Transverse colon (tissue), 4 donors: ENCODE data around the gene PLEKHH2. TPM values are rescaled to one million over a fixed set of nuclear protein-coding genes. Genes with fewer than 3 reads are reported as not detected.
A peak's percentile ranks its signal among the peaks of the same experiment; 100 is the strongest.

ENCODE experiments used
- DNase-seq: peaks from one replicate; pipeline ENCODE4 v3.0.0-alpha.2; 2019
- H3K27ac ChIP-seq, 4 donors: fragments of 200-600 bp; sonication (generic); 2 replicates each; pipeline ENCODE4 v1.5.1; 2016 to 2018; ENCODE audit warnings: inconsistent platforms in 4 of 4
- H3K27me3 ChIP-seq: fragments of 200-600 bp; sonication (generic); 2 replicates; pipeline ENCODE4 v1.5.1; 2017; ENCODE audit warnings: inconsistent platforms
- H3K36me3 ChIP-seq, 4 donors: fragments of 200-600 bp; sonication (generic); 2 replicates each; pipeline ENCODE4 v1.5.1; 2017 to 2019; ENCODE audit warnings: inconsistent platforms in 4 of 4
- H3K4me1 ChIP-seq, 4 donors: fragments of 200-600 bp; sonication (generic); 2 replicates each; pipeline ENCODE4 v1.5.1; 2017 to 2020; ENCODE audit warnings: inconsistent platforms in 4 of 4
- H3K4me3 ChIP-seq, 4 donors: fragments of 200-600 bp; sonication (generic); 1 replicate in 1 of 4; 2 replicates in 3 of 4; pipeline versions ENCODE4 v1.5.1 to v1.6.1; 2017 to 2019; ENCODE audit warnings: inconsistent platforms in 4 of 4
- H3K9me3 ChIP-seq, 2 donors: fragments of 200-600 bp; sonication (generic); 2 replicates each; pipeline ENCODE4 v1.5.1; 2017 to 2019; ENCODE audit warnings: inconsistent platforms in 2 of 2
- EP300 ChIP-seq: sonication (generic); formaldehyde crosslinking; IDR thresholded peaks from one replicate; pipeline ENCODE4 v1.6.1; 2017; ENCODE audit warnings: antibody characterized with exemption, low read depth
- POLR2A ChIP-seq: fragments of 450-650 bp; IDR thresholded peaks from one replicate; pipeline ENCODE4 v1.6.1; 2016; ENCODE audit warnings: antibody characterized with exemption, mild to moderate bottlenecking, moderate library complexity
- POLR2AphosphoS5 ChIP-seq, 3 donors: sonication (generic); formaldehyde crosslinking; IDR thresholded peaks; one replicate each; pipeline ENCODE4 v1.6.1; 2016; ENCODE audit warnings: antibody characterized with exemption in 3 of 3
- WGBS, 2 donors: methylation state at CpG; one replicate each; pipeline ENCODE4 v1.1.5; 2018; ENCODE audit warnings: low coverage in 1 of 2; 5-methylcytosine and 5-hydroxymethylcytosine counted together
- in situ Hi-C, 4 donors: fragments of 200-750 bp; cut with MboI; loops; one replicate each; pipeline versions ENCODE4 v1.15.0 to v1.15.1; 2017; ENCODE audit warnings: low sequenced_read_pairs in 3 of 4, low pct_ligation_motif_present in 1 of 4, low pct_unique_long_range_greater_than_20kb in 1 of 4
- intact Hi-C: fragments of 100-400 bp; cut with DNase I; formaldehyde crosslinking; loops from one replicate; pipeline ENCODE4 v1.15.1; 2023; ENCODE audit warnings: low total_unique reads
- total RNA-seq, 4 donors: library from RNA; depleted of rRNA; stranded (reverse); fragments of >200 nt; gene quantifications; one replicate each; pipeline ENCODE4 v1.1.0, GENCODE V29; 2016
- TF ChIP-seq, protein P1 (sequence below), 5 experiments: fragments of 200-600 bp in 3 of 5; fragments of 450-650 bp in 2 of 5; sonication (generic) in 3 of 5; IDR thresholded peaks; 1 replicate in 2 of 5; 2 replicates in 3 of 5; pipeline ENCODE4 v1.5.1; 2016 to 2017; ENCODE audit warnings: antibody characterized with exemption in 5 of 5, inconsistent platforms in 3 of 5, mild to moderate bottlenecking in 2 of 5, moderate library complexity in 1 of 5

PLEKHH2 gene
- total RNA-seq, 4 donors from 2014 or later: 7.2 to 32.4 (median 12.3) TPM

DNA sequence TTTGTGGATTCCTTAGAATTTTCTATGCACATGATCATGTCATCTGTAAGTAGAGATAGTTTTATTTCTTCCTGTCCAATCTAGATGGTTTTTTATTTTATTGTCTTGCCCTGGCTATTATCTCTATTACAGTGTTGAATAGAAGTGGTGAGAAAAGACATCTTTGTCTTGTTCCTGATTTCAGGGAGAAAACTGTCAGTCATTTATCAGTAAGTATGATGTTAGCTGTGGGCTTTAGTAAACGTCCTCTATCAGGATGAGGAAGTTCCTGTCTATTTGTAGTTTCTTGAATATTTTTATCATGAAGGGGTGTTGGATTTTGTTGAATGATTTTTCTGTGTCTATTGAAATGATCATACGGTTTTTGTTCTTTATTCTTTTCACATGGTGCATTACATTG is 5.3 kb downstream of the PLEKHH2 start:
- H3K4me1 ChIP-seq: peaks cover 0 to 9% (median 2%) of the 10 kb centered on the region in 4 donors
- DNase-seq: no peak
- no peak for TF ChIP-seq EP300
- TF ChIP-seq, protein P1, sequence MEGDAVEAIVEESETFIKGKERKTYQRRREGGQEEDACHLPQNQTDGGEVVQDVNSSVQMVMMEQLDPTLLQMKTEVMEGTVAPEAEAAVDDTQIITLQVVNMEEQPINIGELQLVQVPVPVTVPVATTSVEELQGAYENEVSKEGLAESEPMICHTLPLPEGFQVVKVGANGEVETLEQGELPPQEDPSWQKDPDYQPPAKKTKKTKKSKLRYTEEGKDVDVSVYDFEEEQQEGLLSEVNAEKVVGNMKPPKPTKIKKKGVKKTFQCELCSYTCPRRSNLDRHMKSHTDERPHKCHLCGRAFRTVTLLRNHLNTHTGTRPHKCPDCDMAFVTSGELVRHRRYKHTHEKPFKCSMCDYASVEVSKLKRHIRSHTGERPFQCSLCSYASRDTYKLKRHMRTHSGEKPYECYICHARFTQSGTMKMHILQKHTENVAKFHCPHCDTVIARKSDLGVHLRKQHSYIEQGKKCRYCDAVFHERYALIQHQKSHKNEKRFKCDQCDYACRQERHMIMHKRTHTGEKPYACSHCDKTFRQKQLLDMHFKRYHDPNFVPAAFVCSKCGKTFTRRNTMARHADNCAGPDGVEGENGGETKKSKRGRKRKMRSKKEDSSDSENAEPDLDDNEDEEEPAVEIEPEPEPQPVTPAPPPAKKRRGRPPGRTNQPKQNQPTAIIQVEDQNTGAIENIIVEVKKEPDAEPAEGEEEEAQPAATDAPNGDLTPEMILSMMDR (IDR thresholded peaks at IDR 0.05): no peak
- TF ChIP-seq POLR2AphosphoS5 (IDR thresholded peaks at IDR 0.05): no peak
- 42 to 44% methylated on average over 2 of the region's 2 CpGs for WGBS, 2 donors
- intact Hi-C loops: no loop called here
- no peak overlapping the region for H3K4me3 ChIP-seq
- H3K27me3 ChIP-seq: peaks cover 6% of the 10 kb centered on the region
- no peaks in the 10 kb centered on the region for H3K9me3 ChIP-seq
- no peak overlapping the region for H3K27ac ChIP-seq
- no peaks in the 10 kb centered on the region for H3K36me3 ChIP-seq
- in situ Hi-C loops: no loop called here

DNA sequence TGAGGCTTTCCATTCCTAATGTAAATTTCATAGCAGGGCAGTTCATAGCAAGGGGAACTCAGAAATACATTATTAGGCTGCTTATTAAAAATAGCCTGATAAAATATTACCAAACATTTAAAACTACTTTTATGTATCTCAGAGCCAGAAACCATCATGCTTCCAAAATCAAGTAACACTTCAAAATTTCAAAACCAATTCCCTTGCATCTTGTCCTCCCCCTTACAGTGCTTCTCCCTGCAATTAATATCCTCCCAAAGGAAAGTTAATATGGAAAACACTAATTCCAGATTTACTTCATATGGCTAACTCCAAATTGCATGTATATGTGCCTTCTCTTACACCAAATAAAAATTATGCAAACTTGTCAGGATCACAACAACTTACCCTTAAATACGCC is 6.6 kb downstream of the PLEKHH2 start:
- H3K9me3 ChIP-seq: no peaks in the 10 kb centered on the region
- intact Hi-C loops: no loop called here
- in situ Hi-C loops: no loop called here
- no peak overlapping the region for H3K4me3 ChIP-seq
- H3K27ac ChIP-seq: no peak overlapping the region
- no peaks in the 10 kb centered on the region for H3K4me1 ChIP-seq
- H3K36me3 ChIP-seq: no peaks in the 10 kb centered on the region
- TF ChIP-seq POLR2A: no peak
- no peak for TF ChIP-seq EP300
- no peak for TF ChIP-seq POLR2AphosphoS5 (IDR thresholded peaks at IDR 0.05)
- TF ChIP-seq, protein P1 (IDR thresholded peaks at IDR 0.05): no peak
- WGBS, 2 donors: 82 to 90% methylated on average over 1 of the region's 1 CpG
- H3K27me3 ChIP-seq: no peaks in the 10 kb centered on the region
- DNase-seq: no peak

DNA sequence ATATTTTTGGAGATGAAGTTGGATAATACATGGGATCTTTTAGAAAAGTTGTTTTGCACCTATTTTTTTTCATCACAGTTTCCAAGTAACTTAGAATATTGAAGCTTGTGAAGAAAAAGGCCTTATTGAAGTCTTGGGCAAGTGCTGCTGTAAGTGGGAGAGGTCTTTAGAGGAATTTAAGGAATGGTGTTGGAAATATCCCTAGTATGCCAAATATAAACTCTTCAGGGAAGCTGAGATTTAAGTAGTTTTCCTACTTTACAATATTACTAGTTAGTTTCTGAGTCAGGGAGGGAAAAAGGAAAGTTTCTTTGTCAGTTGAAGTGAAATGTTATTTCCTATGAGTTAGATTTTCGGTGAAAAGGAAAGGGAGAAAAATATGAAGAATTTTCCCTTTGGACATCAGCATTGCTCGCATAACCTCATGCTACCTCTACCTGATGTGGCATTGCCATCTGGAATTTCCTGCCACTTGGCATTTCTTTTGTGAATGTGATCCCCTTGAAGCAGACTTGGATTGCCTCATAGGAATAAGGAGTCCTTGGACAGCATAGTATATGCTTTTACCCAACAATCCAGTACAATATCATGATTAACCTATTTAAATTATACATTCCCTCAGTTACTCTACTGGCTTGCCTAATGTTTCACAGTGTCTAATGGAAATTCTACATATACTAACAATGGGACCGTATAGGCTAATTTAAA is 12.1 kb downstream of the PLEKHH2 start:
- WGBS, 2 donors: 68 to 76% methylated on average over 3 of the region's 3 CpGs
- Histone ChIP-seq H3K4me3 (no peak overlapping the region), H3K4me1 (no peaks in the 10 kb centered on the region), H3K36me3 (no peaks in the 10 kb centered on the region), H3K9me3 (no peaks in the 10 kb centered on the region), H3K27me3 (no peaks in the 10 kb centered on the region), H3K27ac (peak overlapping the region in 2 of 4 donors; percentile 33 to 49)
- in situ Hi-C loops (no loop called here), intact Hi-C loops (no loop called here)
- no peak for DNase-seq
- TF ChIP-seq POLR2AphosphoS5 (IDR thresholded peaks at IDR 0.05): no peak
- no peak for TF ChIP-seq EP300
- no peak for TF ChIP-seq POLR2A
- TF ChIP-seq, protein P1 (IDR thresholded peaks at IDR 0.05): no peak

DNA sequence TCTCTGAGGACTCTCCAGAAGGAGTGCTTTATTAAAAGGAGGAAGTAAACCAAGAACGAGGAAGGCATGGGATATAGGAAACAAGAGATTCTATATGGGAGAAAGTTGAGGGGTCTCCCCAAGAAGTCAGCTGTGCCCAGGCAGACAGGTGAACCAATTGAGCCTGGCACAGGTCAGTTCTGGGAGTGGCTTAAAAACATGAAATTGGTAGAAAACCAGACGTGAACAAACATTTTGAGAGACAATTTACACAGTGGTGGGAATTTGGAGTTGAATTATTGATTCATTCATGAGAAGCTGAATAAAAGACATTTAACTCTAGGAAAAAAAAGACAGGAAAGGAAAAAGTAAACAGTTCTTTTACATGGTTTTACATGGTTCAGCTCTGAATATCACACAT is 16.4 kb downstream of the PLEKHH2 start:
- no peaks in the 10 kb centered on the region for H3K9me3 ChIP-seq
- TF ChIP-seq EP300 (no peak), POLR2A (no peak)
- intact Hi-C loops: no loop called here
- no peak for DNase-seq
- H3K4me3 ChIP-seq: no peak overlapping the region
- in situ Hi-C loops: no loop called here
- no peak overlapping the region for H3K27ac ChIP-seq
- no peaks in the 10 kb centered on the region for H3K27me3 ChIP-seq
- H3K36me3 ChIP-seq: no peaks in the 10 kb centered on the region
- 63 to 74% methylated on average over 2 of the region's 2 CpGs for WGBS, 2 donors
- H3K4me1 ChIP-seq: no peaks in the 10 kb centered on the region

DNA sequence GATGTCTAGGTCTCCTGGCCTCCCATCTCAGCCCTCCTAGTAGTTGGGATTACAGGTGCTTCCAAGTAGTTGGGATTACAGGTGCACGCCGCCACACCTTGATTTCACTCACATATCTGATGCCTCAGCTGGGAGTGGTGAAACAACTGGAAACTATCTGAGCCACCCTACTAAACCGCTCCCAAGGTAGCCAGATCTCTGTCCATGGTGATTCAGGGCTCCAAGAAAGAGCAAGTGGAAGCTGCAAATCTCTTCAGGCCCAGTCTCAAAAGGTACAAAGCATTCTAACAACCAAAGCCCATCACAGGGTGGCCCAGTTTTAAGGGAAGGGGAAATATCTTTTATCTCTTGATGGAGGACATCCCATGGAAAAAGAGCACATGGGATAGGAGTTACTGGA is 20.2 kb downstream of the PLEKHH2 start:
- DNase-seq: no peak
- no peak overlapping the region for H3K27ac ChIP-seq
- intact Hi-C loops (no loop called here), in situ Hi-C loops (no loop called here)
- H3K9me3 ChIP-seq: no peaks in the 10 kb centered on the region
- WGBS, 2 donors: 84% methylated on average over 3 of the region's 3 CpGs; no CpG with 5 or more reads in 1 of the 2 donors
- H3K4me3 ChIP-seq: no peak overlapping the region
- no peaks in the 10 kb centered on the region for H3K4me1 ChIP-seq
- TF ChIP-seq POLR2A (no peak), POLR2AphosphoS5 (IDR thresholded peaks at IDR 0.05) (no peak), EP300 (no peak)
- TF ChIP-seq, protein P1 (IDR thresholded peaks at IDR 0.05): no peak
- no peaks in the 10 kb centered on the region for H3K36me3 ChIP-seq
- no peaks in the 10 kb centered on the region for H3K27me3 ChIP-seq
